SK-MEL-5 (cell line): ENCODE data around the gene BMP7. TPM values are rescaled to one million over a fixed set of nuclear protein-coding genes. Genes with fewer than 3 reads are reported as not detected.

ENCODE experiments used
- DNase-seq: peaks from one replicate; pipeline ENCODE4 v3.0.0-alpha.2; 2016; ENCODE audit warnings: low read depth, low spot score
- in situ Hi-C: cut with HindIII; loops from 2 replicates; pipeline ENCODE4 v1.10.0; 2016; ENCODE audit warnings: low sequenced_read_pairs, high pct_unique_total_duplicates, low pct_unique_long_range_greater_than_20kb
- small RNA-seq, 2 experiments: library from RNA; depleted of rRNA; stranded (forward); fragments of <200 nt; gene quantifications; one replicate each; pipeline ENCODE3, GENCODE V24; 2014
- total RNA-seq: library from RNA; depleted of rRNA; stranded (reverse); fragments of >200 nt; shearing (Covaris generic); gene quantifications from 2 replicates; pipeline ENCODE4 v1.2.3, GENCODE V29; 2014; rRNA removed

The BMP7 gene
- total RNA-seq, 1 experiment from 2014 or later: 6.8 TPM

DNA sequence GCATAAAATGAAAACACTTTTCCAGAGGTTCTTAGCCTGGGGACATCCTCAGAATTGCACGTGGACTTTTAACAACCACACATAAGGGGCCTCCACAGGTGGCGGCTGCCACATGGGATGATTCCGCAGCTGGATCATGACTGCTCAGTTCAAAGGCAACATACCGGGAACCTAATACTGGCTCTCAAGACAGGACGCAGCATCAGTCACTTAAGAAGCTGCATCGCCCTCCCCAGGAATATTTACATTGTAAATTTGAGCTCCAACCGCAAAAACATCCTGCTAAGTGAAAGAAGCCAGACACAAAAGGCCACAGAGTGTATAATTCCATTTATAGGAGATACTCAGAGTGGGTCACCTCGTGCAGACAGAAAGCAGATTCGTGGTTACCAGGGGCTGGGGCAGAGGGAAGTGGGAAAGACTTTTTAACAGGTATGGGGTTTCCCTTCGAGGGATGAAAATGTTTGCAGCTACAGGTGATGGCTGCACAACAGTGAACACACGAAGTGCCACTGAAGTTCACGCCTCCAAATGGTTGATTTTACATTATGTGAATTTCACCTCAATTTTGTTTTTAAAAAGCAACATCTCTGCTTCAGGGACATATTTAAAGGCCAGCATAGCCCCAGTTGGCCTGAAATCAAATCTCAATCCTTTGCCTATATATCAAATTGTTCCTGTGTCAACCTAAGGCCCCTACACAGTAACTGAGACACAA is 141.5 kb downstream of the BMP7 start:
- in situ Hi-C loops: no loop called here

DNA sequence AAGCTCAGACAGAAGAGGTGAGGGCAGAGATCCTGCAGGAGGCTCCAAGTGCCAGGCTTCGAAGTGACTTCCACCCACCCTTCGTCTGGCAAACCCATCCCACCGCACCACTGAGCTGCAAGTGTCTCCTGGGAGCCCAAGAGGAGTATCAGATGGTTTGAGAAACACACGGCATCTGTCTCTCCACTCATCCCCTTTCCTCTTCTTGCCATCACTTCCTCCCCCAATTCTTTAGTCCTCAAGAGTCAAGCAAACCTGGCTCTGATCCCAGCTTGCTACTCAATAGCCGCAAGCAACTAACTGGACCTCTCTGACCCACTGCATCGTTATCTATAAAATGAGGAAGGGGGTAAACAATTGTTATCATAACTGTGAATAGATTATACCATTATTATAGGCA is 142.1 kb downstream of the BMP7 start:
- DNase-seq: no peak
- in situ Hi-C loops: no loop called here

More for the DNA sequence above, 141.5 kb downstream of the BMP7 start:
- no peak for DNase-seq

DNA sequence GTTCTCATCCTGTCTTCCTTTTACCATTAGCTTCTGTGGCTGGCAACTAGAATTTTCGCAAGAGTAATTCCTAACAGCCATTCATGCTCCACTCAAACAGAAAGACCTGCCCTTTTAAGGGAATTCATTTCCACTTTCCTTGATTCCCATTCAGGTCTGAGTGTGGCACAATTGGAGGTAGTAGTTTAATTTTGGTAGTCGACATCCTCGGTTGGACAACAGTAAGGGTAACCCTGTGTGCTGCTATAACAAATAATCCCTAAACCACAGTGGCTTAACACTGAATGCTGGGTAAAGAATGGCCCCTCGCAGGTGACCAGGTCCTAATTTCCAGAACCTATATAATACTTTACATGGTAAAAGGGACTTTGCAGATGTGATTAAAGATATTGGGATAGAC is 142.9 kb downstream of the BMP7 start:
- DNase-seq: no peak
- in situ Hi-C loops: no loop called here

DNA sequence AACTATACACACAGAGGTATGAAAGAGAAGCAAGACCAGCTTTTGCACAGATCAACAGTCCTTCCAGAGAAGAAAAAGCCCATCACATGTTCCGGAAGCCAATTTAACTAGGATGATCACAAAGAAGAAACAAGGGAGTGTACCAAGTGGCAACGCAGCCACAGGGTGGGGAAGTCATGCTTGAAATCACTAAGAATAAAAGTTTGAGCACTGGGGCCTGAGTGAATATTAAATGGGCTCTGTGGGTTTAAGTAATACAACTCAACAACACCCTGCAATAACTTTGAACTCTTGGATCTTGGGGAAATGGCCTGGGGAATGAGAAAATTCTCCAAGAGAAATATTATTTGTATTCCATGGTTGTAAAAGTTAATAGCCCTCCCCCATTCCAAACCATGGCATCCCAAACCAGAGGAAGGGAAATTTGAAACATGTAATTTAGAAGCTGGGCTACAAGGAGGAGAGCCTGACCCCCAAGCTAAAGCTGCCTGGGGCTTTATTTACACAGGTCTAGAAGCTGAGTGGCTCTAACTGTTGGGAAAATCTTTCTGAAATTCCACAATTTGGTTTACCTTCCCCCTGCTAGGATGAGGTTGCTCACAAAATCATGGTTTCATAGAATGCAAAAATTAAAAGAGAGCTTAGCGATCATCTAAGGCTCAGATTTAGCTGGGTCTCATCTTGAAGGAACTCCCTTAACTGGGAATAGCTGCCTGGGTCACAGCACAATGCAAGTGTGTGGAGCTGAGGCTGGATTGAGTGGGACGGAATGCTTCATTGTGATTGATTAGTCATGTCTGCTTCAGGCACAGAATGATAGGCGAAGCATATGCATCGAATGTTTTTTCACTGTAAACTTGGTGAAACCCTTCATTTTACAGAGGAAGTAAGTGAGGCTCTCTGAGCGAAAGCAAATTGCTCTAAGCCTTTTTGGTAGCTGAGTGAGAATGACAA is 143.6 kb downstream of the BMP7 start:
- in situ Hi-C loops: no loop called here
- no peak for DNase-seq

DNA sequence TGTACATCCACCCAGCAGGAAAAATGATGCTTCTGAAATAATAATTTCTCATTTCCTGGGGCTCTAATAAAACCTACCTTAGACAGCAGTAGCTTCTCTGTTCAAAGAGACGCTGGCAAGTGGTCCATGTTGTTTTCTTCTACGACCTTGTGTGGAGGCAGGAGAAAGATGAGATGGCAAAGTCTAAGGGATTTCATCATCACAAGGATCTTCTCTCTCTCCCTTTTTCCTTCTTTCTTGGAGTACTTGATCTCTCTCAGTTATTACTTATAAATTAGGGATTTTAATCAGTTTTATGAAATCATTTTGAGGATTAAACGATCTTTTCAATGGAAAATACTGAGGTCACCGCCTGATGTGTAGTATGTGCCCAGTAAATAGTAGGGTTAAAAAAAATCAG is 147.5 kb downstream of the BMP7 start:
- DNase-seq: no peak
- in situ Hi-C loops: no loop called here

Small RNAs within 50 kb of the gene (small RNA-seq; reads per million reads assigned to genes)
- 0 reads per million in 2 experiments for gene RF00019

Other genes starting within 250 kb of the BMP7 start
- gene SPO11, start 63.2 kb upstream of the BMP7 start, total RNA-seq: not detected in 2 replicates
- 59.0 and 62.6 TPM in 2 replicates for gene RAE1, start 84.6 kb upstream of the BMP7 start, total RNA-seq
- gene RBM38, start 124.8 kb upstream of the BMP7 start, total RNA-seq: 12.8 and 13.7 TPM in 2 replicates